ENCODE data around the gene KIF12.

The KIF12 gene

DNA sequence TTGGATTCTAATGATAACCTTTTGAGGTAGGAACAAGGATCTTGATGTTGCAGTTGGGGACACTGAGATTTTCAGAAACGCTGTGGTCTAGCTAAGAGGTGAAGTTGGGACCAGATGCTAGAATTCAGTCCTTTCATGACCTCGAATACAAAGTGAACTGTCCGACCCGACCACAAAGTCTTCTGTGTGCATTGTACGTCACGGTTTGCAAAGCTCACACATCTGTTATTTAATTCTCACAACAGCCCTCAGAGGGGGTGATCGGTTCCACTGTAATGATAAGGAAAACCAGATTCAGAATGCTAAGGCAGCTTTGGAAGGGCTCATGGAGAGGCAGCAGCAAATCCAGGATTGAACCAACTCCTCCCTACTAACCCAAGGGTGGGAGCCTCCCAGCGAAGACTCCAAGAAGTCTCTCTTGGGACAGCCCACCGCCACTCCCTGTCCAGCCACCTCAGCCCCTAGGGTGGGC, 16.6 kb upstream of the KIF12 start:
- no peaks in the 10 kb centered on the region for H3K27me3 ChIP-seq (ENCODE audit: insufficient read depth, low read length)
- H4K20me1 ChIP-seq (ENCODE audit: insufficient read depth, low read length): no peaks in the 10 kb centered on the region
- no peak overlapping the region for H3K4me2 ChIP-seq (ENCODE audit: low read length)
- no peaks in the 10 kb centered on the region for H3K9me2 ChIP-seq (ENCODE audit: low read depth, low read length)
- no peak overlapping the region for H3K9ac ChIP-seq (ENCODE audit: low read length)
- H3K4me1 ChIP-seq (ENCODE audit: insufficient read depth, low read length, severe bottlenecking): no peaks in the 10 kb centered on the region
- H3K4me3 ChIP-seq (ENCODE audit: low read depth, low read length, poor library complexity, severe bottlenecking): no peak overlapping the region
- H3K79me2 ChIP-seq (ENCODE audit: insufficient read depth, low read length): no peaks in the 10 kb centered on the region
- no peak overlapping the region for H2AFZ ChIP-seq (ENCODE audit: low read length)
- no peaks in the 10 kb centered on the region for H3K9me3 ChIP-seq (ENCODE audit: low read length)
- no peaks in the 10 kb centered on the region for H3K36me3 ChIP-seq (ENCODE audit: insufficient read depth, low read length)
- TF ChIP-seq, protein P1, sequence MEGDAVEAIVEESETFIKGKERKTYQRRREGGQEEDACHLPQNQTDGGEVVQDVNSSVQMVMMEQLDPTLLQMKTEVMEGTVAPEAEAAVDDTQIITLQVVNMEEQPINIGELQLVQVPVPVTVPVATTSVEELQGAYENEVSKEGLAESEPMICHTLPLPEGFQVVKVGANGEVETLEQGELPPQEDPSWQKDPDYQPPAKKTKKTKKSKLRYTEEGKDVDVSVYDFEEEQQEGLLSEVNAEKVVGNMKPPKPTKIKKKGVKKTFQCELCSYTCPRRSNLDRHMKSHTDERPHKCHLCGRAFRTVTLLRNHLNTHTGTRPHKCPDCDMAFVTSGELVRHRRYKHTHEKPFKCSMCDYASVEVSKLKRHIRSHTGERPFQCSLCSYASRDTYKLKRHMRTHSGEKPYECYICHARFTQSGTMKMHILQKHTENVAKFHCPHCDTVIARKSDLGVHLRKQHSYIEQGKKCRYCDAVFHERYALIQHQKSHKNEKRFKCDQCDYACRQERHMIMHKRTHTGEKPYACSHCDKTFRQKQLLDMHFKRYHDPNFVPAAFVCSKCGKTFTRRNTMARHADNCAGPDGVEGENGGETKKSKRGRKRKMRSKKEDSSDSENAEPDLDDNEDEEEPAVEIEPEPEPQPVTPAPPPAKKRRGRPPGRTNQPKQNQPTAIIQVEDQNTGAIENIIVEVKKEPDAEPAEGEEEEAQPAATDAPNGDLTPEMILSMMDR (IDR thresholded peaks at IDR 0.05; ENCODE audit: low read length): no peak
- no peak for TF ChIP-seq EZH2 (IDR thresholded peaks at IDR 0.05; ENCODE audit: borderline replicate concordance, low read length)
- no peak overlapping the region for H3K27ac ChIP-seq (ENCODE audit: low read depth, low read length, poor library complexity, severe bottlenecking)
- no peaks in the 10 kb centered on the region for H3F3A ChIP-seq (ENCODE audit: insufficient read depth, low read length)

DNA sequence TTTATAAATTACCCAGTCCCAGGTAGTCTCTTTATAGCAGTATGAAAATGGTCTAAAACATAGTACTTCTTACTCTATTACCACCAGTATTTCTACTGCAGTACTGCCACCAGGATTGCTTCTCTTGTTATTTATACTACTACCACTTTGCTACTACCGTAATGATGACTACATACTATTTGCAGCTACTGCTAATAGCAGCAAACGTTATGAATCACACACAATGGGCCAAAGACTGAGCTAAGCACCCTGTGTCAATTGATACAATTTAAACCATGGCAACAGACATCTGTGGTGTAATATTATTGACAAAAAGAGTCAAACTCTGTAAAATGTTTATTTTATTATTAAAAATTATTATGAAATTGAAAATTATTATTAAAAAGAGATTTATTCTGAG, 15.3 kb upstream of the KIF12 start:
- no peak for TF ChIP-seq EZH2 (IDR thresholded peaks at IDR 0.05; ENCODE audit: borderline replicate concordance, low read length)
- TF ChIP-seq, protein P1 (IDR thresholded peaks at IDR 0.05; ENCODE audit: low read length): no peak
- Histone ChIP-seq H2AFZ (ENCODE audit: low read length) (no peak overlapping the region), H3K36me3 (ENCODE audit: insufficient read depth, low read length) (no peaks in the 10 kb centered on the region), H3F3A (ENCODE audit: insufficient read depth, low read length) (no peaks in the 10 kb centered on the region), H4K20me1 (ENCODE audit: insufficient read depth, low read length) (no peaks in the 10 kb centered on the region), H3K9ac (ENCODE audit: low read length) (no peak overlapping the region), H3K4me1 (ENCODE audit: insufficient read depth, low read length, severe bottlenecking) (no peaks in the 10 kb centered on the region), H3K4me2 (ENCODE audit: low read length) (no peak overlapping the region), H3K9me2 (ENCODE audit: low read depth, low read length) (no peaks in the 10 kb centered on the region), H3K9me3 (ENCODE audit: low read length) (no peaks in the 10 kb centered on the region), H3K27me3 (ENCODE audit: insufficient read depth, low read length) (no peaks in the 10 kb centered on the region), H3K79me2 (ENCODE audit: insufficient read depth, low read length) (no peaks in the 10 kb centered on the region), H3K4me3 (ENCODE audit: low read depth, low read length, poor library complexity, severe bottlenecking) (no peak overlapping the region), H3K27ac (ENCODE audit: low read depth, low read length, poor library complexity, severe bottlenecking) (no peak overlapping the region)

DNA sequence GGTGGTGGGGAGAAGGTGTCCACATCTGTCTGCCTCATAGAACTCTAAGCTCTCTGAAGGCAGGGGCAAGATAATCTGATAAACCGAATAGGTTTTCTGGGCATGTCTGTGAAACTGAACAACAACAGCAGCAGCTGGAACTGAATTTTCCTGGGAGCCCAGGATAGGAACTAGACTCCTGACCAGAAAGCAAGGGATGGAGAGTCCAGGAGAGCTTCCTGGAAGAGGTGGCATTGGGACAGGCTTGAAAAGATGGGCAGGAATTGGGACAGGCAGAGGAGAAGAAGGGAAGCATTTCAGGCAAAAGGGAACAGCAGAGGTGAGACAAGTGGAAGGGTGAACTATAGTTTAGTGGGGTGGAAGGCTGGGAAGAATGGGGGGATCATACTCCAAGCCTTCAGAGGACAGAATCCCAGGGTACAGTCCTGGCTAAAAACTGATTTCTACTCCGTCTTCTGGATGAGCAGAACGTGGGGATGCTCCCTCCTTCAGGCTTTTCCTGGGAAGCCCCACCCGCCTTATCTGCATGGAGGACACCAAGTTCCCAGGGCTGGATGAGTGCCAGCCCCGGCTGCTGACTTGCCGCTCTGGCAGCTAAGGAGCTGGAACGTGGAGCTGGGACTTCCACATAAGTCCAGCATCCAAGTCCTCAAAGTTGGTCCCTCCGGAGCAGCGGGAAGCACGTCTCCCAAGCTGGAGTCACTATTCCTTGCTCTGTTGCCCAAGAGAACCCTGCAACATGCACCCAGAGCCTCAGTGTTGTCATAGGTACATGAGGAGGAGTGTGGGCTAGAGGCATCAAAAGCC, 13.9 kb upstream of the KIF12 start:
- H3K36me3 ChIP-seq (ENCODE audit: insufficient read depth, low read length): no peaks in the 10 kb centered on the region
- H3K4me3 ChIP-seq (ENCODE audit: low read depth, low read length, poor library complexity, severe bottlenecking): no peak overlapping the region
- H3F3A ChIP-seq (ENCODE audit: insufficient read depth, low read length): no peaks in the 10 kb centered on the region
- H4K20me1 ChIP-seq (ENCODE audit: insufficient read depth, low read length): no peaks in the 10 kb centered on the region
- H3K27ac ChIP-seq (ENCODE audit: low read depth, low read length, poor library complexity, severe bottlenecking): no peak overlapping the region
- H3K4me1 ChIP-seq (ENCODE audit: insufficient read depth, low read length, severe bottlenecking): no peaks in the 10 kb centered on the region
- no peaks in the 10 kb centered on the region for H3K9me2 ChIP-seq (ENCODE audit: low read depth, low read length)
- no peak overlapping the region for H2AFZ ChIP-seq (ENCODE audit: low read length)
- H3K9me3 ChIP-seq (ENCODE audit: low read length): no peaks in the 10 kb centered on the region
- H3K9ac ChIP-seq (ENCODE audit: low read length): no peak overlapping the region
- no peaks in the 10 kb centered on the region for H3K79me2 ChIP-seq (ENCODE audit: insufficient read depth, low read length)
- H3K4me2 ChIP-seq (ENCODE audit: low read length): no peak overlapping the region
- peaks cover 6% of the 10 kb centered on the region; the same call in 1 of the 2 replicates for H3K27me3 ChIP-seq (ENCODE audit: insufficient read depth, low read length)
- TF ChIP-seq, protein P1 (IDR thresholded peaks at IDR 0.05; ENCODE audit: low read length): no peak
- TF ChIP-seq EZH2 (IDR thresholded peaks at IDR 0.05; ENCODE audit: borderline replicate concordance, low read length): no peak
